ENCODE data around the gene ARID5A.

ARID5A gene

DNA sequence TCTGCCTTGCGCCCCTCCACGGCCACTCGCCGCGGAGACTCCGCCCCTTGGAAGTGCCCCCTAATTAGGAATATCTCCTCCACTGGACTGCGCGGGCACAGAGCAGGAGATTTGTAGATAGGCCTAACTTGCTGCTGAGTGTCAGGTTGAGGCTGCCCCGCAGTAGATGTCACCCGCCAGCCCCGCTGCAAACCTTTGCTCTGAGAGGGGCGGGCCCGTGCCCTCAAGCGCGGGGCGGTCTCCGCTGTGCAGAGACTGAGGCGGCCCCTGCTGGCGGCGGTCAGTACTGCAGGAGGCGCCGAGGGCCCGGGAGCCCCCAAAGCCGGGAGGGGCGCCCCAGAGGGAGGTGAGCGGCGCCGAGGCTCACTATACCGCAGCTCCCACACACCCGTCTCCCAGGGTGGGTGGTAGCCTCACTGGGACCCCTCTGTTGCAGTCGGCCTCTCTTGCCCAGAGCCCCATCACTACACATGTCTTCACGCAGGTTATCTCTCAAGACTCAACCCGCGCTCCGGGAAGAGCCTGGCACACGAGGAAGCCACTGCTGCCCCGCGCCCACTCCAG, 28.5 kb upstream of the ARID5A start:
- DNase-seq: peak; percentile 90

DNA sequence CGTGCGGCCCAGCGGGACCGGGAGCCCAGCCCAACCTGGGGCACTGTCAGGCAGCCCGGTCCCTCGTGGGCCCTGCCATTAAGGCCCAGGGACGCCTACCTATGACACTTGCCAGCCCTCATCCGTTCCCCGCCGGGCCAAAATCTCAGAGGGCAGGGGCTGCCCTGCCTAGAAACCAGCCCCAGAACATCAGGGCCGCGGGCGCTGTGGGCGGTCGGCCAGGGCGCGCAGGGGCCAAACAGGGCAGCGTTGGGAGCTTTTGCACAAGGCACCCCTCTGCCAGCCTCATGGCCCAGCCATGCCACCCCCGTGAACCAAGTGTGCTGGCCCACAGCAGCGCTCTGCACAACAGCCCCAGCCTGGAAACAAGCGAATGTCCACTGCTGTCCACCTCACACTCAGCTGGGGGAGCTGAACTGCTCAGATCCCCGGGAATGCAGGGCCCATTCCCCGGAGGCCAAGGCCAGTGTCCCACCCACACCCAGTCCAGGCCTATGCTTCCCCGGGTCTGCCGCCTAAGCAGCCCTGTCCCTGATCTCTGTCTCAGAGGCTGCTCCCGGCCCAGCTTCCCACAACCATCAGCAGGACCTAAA, 27.9 kb upstream of the ARID5A start:
- DNase-seq: no peak

DNA sequence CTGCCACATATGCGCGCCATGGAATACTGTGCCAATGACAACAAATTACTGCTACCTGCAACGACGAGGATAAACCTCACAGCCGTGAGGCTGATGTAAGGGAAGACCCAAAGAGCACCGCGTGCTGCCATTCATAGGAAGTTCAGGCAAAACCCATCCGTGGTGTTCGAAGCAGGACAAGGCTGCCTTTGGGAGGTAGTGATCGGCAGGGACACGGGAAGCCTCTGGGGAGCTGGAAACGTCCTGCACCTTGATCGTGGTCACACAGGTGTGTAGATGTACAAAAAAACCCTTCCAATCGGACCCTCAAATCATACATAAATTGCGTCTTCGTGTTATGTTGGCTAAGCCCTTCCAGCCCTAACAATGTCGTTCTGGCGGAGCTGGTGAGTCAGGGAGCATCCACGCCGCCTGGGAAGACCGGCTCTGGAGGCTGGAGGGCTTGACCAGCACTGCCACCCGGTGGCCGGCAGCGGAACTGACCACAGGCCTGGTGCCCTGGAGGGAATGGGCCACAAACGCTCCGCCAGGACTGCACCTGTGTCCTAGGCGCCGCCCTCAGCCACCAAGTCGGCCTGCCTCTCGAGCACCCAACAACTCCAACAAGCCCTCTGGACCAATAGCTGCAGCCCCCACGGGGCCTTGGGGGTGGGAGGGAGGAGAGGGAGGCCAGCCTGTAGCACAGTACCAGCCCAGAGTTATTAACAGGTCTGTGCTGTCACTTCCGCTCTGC, 27.3 kb upstream of the ARID5A start:
- peak; percentile 69 for DNase-seq

DNA sequence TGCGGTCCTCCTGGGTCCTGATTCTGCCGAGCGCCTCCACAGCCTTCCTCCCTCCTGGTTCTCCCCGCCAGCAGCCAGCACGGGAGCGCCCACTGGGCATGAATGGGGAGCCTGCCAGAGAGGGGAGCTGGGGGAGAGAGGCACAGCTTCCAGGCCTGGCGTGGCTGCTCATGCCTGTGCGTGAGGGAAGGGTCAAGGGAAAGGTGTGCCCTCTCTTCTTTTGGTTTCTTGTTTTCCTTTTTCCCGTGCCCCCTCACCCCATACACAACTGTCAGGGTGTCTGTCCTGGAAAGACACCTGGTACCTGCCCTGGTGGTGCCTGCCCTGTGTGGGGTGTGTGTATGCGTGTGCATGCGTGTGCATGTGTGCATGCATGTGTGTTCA, 26.7 kb upstream of the ARID5A start:
- no peak for DNase-seq

DNA sequence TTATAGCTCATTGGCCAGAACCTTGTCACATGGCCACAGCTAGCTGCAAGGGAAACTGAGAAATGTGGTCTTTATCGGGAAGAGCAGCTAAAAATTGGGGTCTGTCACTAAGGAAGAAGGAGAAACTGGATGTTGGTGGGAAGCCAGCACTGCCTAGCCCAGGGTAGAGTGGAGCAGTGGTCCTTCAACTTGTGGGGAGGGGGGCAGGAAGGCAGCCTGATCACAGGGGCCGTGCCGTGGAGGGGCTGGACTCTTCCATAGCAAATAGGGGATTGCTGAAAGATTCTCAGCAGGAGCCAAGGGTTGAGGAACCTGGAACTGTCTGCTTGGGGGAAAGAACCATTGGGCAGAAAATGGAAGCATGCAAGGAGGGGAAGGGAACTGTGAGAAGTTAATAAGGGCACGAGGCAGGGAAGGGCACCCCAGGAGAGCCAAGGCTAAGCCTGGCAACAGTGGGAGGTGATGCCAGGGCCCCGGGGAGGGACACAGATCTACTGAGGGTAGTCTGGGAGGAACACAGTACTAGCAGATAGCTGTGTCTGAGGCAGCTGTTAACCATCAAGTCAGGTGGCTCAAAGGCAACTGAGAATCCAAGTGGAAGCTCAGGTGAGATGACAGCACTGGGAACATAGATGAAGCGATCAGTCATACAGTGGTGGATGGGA, 25.5 kb upstream of the ARID5A start:
- DNase-seq: no peak

DNA sequence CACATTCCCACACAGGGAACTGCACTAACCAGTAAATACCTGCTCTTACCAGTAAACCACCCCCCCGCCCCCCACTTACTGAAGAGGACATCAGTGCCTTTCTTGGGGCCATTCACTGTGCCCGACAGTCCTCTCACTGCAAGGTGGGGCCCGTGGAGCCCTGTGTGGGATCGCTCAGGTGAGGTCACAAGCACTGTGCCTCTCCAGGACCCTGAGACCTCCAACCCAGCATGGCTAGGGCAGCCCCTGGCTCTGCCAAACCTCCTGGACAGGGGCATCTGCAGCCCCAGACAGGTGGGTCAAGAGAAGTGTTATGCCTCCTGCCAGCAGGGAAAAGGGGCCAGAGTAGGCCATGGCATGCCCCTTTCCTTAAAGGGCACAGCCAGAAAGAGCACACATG, 24.7 kb upstream of the ARID5A start:
- DNase-seq: no peak

DNA sequence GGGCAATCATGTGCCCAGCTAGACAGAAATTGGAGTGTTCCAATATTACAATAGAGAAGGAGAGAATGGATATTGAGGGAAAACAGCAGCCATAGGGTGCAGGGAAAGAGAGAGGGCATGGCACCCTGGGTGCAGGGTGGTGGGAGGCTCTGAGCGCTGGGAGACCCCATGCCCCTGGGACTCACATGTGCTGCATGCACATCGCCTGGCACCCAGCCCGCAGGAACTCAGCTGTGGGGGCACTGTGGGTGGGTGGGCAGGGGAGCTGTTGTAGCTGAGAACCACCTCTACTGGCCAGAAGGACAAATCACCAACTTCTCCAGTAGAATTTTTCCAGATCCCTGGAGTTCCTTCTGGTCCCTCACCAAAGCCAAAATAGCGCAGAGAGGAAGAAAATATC, 24.2 kb upstream of the ARID5A start:
- DNase-seq: no peak

DNA sequence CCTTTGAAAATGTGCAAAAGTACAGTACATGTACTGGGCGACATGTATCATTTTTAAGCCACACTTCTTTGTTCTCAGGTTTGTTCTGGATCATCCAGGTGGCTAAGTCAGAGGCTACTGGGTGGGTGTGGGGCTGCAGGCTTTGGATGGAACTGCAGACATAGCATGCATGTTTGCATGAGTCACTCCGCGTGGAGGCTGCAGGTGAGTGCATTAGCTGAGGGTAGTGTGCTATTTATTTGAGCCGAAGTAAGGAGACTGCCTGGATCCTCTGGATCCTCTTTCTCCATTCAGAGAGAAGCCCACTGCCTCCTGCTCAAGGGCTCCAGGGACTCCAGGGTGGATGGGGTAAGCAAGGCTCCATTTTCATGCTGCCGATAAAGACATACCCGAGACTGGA, 22.0 kb upstream of the ARID5A start:
- no peak for DNase-seq

DNA sequence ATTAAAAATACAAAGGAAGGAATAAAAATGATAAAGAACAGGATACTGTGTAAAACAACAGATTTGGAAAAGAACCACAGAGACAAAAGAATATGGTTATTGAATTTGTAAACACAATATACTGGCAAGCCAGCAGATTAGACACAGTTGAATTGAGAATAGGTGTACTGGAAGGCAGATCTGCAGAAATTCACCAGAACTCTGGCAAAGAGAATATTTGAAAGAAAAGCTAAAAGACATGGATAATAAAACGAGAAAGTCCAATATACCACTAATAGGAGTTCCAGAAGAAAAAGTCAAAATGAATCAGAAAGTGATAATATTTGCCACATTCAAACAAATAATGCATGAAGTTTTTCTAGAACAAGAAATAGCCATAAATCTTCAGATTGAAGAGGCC, 19.5 kb upstream of the ARID5A start:
- DNase-seq: no peak

DNA sequence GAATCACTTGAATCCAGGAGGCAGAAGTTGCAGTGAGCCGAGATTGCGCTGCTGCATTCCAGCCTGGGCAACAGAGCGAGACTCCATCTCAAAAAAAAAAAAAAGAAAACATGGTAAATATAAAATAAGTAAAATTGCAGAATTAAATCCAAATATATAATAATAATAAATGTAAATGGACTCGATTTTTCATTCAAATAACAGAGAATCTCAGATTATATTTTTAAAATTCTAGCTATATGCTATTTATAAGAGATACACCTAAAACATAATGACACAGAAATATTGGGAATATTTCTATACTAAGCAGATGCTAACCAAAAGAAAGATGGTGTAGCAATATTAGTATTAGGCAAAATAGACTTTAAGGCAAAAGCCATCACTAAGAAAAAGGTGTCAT, 16.3 kb upstream of the ARID5A start:
- DNase-seq: no peak

DNA sequence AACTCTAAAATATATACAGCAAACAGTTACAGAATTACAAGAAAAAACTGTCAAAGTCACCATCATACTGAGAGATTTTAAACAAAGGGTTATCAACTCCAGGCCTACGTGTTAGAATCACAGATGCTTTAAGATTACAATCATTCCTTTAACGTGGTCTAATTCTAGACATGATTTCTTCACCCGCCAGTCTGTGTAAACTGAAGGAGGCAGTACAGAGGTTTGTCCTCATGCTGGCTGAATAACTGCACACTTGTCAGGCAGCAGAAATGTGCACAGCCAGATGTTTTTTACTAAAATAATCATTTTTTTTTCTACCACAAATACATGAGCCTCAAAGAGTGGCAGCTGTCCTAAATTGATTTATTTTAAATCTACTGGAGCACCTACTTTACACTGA, 15.9 kb upstream of the ARID5A start:
- no peak for DNase-seq

DNA sequence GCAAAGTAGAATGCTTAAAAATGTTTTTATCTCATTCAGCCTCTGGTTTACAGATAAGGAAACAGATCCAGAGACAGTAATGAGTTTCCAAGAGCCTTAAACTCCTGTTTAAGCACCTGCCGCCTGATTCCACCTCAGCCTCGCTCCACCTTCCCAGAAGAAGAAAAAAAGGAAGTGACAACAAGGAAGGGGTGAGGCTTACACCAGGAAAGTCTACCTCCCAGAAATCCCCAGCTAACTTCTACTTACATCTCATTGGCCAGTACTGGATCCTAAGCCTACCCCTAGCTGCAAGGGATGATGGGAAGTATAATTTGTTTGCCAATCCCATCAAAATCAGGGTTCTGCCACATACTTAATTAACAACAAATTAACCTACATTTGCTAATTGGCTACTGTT, 15.3 kb upstream of the ARID5A start:
- no peak for DNase-seq

DNA sequence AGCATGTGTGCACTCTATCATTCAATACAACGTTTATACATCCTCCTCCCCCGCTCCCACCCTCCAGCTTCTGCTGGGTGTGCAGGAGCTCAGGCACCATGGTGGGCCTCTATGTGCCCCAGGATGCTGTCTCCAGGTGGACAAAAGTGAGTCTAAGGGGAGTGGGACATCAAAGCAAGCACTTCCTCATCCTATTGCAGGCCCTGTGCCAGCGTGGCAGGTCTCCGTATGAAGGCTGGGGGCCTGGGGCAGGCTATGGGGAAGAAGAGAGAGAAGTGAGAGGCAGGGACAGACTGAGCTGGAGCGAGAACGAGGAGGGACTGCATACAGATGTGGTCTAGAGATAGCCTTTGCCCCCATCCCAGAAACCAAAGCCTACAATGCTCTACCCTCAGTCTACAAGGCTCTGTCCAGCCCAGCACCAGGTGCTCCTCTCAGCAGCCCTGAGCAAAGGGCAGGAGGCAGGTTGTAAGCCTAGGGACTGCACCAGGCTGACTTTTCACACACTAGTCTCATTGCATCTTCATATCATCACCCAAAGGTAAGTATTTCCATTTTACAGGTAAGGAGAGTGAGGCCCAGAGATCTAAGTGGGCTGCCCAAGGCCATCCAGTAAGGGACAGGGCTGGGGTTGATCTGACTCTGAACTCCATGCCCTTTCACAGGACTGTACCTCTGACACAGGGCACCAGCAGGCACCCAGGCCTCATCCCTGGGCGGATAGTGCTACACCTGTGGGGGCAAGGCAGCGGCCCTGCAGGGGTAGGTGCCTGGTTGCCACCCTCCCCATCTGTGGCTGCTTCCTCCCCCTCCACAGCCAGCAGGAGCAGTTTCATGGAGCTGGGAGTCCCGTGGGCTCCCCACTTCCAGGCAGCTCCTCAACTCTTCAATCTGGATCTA, 14.0 kb upstream of the ARID5A start:
- no peak for DNase-seq

DNA sequence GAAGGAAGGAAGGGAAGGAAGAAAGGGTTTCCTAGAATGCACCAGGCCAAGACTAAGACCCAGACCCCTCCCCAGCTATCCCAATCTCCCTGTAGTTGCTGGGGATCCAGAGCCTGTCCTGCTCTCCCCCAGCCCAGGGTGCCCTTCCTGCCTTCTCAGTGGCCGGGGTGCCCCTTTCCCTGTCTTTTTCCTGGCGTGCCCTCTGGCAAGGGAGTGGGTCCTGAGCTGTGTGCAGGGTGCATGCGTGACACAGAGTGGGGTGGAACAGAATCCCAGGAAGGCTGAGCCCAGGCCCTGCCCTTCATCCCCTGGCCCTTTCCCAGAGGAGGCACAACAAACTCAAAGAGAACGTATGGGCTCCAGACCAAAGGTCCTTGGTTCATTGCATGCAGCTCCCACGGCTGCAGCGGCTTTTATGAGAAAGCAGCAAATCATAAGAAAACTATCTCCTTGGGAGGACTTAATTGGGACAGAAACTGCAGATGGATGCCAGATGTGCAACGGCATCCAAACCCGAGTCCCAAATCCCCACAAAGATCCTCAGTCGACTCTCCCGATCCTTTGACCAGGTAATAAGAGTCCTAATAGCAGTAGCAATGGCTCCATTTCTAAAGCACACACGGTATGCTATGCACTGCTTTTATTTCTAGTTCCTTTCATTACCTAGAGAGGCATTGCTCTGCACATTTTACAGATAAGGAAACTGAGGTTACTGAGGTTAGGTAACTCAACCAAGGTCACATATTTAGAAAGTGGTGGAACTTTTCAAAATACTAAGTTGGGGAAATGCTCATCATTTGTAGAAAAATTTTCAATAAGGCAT, 12.7 kb upstream of the ARID5A start:
- no peak for DNase-seq

DNA sequence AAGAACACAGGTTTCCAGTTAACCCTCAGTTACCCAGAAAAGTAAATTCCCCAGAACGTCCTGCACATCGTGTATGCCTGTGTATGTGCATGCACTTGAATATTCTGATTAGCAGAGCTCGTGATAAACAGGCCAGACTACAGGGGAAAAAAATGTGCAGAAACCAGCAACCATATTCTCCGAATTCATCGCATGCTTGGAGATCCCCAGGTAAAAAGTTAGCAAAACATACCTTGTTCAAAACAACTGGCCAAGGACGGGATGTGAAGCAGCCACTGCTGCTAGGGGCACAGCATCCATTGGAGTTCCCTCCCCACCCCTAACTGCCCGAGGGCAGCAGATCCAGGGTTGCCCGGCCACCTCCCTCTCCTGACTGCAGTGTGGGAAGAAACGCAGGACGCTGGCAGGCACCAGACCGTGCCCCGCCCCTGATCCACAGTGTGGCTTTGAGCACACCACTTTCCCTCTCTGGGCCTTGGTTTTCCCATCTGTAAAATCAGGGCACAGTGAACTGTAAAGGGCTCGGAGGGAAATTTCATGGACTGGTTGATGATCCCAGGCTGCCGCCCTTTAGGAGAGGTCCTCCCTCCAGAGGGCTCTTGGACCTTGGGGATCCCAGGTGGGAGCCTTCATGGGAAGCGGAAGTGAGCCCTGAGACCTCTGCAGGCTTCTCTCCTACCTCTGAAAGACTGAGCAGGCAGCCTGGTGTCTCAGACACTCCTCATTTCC, 11.9 kb upstream of the ARID5A start:
- DNase-seq: peak; percentile 24

DNA sequence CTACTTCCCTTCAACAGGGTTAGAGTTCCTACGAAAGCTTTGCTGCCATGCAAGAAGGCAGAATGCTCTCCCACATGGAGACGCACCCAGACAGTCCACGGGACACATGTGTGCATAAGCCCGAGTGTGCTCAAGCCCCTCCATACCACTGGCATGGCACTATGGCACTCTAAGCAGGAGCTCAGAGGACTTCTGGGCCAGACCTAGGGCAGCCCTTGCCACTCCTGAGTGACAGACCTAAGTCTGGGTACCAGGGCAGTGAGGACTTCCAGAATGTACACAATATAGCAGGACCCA, 11.4 kb upstream of the ARID5A start:
- DNase-seq: no peak

DNA sequence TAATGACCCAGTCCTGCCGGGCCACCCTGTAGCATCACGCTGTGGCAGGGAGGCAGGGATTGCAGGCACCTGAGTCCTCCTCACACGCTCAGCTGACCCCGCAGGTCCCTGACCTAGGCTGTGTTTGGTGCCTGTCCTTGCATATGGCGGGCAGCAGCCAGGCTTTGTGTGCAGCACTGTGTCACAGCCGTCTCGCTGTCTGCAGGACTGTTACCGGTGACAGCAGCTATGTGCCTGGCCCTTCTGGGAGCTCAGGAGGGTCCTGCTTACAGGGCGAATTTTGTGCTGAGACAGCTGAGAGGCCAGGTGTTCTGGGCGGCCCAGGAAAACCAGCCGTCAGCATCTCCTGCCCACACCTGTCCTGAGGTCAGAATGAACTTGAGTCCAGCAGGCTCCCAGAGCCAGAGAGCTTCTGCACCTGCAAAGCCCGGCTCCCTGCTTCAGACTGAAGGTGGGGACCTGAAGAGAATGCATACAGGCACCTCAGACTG, 10.4 kb upstream of the ARID5A start:
- no peak for DNase-seq

DNA sequence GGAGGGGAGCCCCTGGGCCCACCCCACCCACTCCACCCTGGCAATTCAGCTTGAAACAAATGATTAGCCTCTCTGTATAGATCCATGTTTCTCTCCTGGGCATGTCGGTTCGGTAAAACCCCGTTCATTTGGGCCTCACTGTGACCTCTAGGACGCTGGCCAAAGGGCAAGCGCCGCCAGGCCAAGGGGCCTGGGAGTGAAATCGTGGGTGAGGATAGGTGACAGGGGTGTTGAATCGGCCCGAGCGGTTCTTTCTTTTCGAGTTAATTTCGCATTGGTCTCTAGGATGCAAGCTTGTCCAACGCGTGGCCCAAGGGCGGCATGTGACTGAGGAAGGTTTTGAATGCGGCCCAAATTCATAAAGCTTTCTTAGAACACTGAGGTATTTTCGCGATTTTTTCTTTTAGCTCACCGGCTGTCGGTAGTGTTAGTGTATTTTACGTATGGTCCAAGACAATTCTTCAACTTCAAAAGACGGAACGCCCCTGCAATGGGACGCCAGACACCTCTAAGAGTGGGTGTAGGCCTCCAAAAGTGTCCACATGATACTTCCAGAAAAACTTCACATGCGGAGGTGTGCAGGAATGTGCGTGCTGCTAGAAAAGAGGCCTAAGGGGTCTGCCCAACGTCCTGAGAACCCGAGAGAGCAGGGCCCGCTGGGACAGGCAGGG, 9.8 kb upstream of the ARID5A start:
- no peak for DNase-seq

DNA sequence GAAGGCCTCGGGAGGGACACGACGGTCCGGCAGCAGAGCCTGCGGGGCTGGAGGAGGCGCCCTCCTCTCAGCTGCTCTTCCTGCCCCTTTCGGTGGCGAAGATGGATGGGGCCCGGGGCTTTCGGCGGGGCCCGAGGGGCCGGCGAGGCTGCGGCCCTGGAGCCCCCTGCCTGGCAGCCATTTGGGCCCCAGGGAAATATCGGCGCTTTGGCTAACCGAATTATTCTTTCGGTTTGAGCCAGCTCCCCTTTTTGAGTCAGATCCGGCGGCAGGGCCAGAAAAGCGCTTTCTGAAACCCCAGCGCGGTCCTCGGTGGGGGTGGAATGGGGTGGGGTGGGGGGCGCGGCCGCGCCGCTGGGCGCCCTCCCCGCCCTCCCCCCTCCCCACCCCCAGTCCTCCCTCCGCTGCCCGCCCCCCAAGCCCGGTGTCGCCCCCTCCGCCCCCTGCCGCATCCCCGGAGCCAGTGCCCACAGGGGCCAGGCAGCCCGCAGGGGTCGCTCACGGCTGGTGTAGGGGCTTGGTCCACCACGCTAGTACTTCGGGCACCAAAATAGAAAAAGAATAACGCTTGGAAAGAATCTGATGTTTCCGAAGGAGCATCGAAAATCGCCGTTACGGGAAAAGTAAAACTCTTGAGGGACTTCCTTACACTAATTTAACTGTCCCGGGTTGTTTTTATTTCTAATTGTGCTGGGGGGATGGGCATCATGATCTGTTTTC, 9.1 kb upstream of the ARID5A start:
- DNase-seq: peak; percentile 74

DNA sequence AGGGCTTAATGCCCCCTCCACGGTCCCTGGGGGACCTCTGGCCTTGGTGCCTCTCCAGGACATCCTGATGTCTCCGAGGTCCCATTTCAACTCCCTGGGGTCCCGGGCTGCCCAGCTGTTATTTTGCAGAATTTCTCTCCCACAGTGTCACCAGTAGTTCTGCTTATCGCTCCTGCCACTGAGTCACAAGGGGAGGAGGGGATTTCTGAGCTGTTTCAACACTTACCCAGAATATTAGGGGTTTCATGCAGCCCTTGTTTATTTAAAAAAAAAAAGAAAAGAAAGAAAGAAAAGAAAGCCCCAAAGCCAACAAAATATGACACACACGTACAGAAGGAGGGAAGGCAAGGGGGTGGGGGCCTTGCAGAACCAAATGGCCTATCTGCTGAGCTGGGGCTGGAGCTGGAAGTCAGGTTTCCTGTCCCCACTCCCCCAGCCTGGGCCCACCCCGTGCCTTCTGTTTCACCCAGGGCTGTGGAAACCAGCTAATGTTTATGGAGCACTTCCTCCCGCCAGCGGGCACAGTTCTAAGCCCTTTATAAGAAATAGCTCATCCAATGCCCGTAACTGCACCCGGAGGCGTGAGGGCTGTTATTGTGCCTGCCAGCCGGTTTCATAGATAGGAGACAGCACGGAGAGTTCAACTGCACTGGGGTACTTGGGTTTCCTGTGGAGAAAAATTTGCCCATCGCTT, 8.4 kb upstream of the ARID5A start:
- DNase-seq: peak; percentile 78
